K562 (cell line): ENCODE data around the gene MATN4. TPM values are rescaled to one million over a fixed set of nuclear protein-coding genes. Genes with fewer than 3 reads are reported as not detected.

Source experiments
- ATAC-seq: fragments of 200-7000 bp; cut with Tn5 transposase; 3 replicates; pipeline ENCODE4 v1.9.1; 2020; ENCODE audit warnings: moderate library complexity
- BruUV-seq: library from RNA; stranded (reverse); fragments of 400-500 nt; replicated peaks from 2 replicates; lab custom pipeline; 2021; lab: Mats Ljungman, UMichigan
- CTCF ChIA-PET: fragments of 300-600 bp; formaldehyde crosslinking; extraction: SDS; loops from one replicate; lab custom pipeline; 2021; ENCODE audit warnings: low intra/inter-chr PET ratio; lab: Yijun Ruan, JAX
- POLR2A ChIA-PET: fragments of 300-600, 350-650 bp; sonication (Branson Sonifier 250); formaldehyde crosslinking; extraction: SDS; loops from one replicate; lab custom pipeline; 2021; ENCODE audit warnings: antibody characterized with exemption, inconsistent platforms; lab: Yijun Ruan, JAX
- DNase-seq, 4 experiments: peaks; one replicate each; pipeline versions ENCODE4 v3.0.0 to v3.0.0-alpha.2; 2011 to 2018; ENCODE audit warnings: low spot score in 3 of 4, mixed read lengths in 3 of 4; ENCODE audit errors: extremely low read depth in 1 of 4
- FAIRE-seq: peaks from 2 replicates; lab custom pipeline; 2011; peaks lifted over from hg19 to GRCh38; lab: Jason Lieb, UNC
- H2AFZ ChIP-seq: 2 replicates; pipeline ENCODE4 v1.6.0; 2011; ENCODE audit warnings: low read depth, low read length, control low read depth, inconsistent platforms
- H3K27ac ChIP-seq: fragments of 200-600 bp; 3 replicates; pipeline ENCODE4 v1.8.0; 2011; ENCODE audit warnings: low read depth, mild to moderate bottlenecking, control low read depth, inconsistent platforms, low read length, moderate library complexity, mixed read lengths; ENCODE audit errors: extremely low read depth
- H3K27me3 ChIP-seq, 2 experiments: fragments of 300-600 bp in 1 of 2; 2 replicates in 1 of 2; 3 replicates in 1 of 2; pipeline versions ENCODE4 v1.6.0 to v1.8.0; 2011; ENCODE audit warnings: inconsistent platforms in 2 of 2, low read length in 2 of 2, mild to moderate bottlenecking in 1 of 2, mixed read lengths in 1 of 2, moderate library complexity in 1 of 2; ENCODE audit not compliant: control insufficient read depth in 2 of 2, insufficient read depth in 2 of 2
- H3K36me3 ChIP-seq: fragments of 300-600 bp; 3 replicates; pipeline ENCODE4 v1.8.0; 2011; ENCODE audit warnings: mild to moderate bottlenecking, low read length, inconsistent platforms; ENCODE audit not compliant: control insufficient read depth, insufficient read depth
- H3K4me1 ChIP-seq, 2 experiments: fragments of 200-600 bp in 1 of 2; replicated peaks in 1 of 2; 2 replicates in 1 of 2; 3 replicates in 1 of 2; pipeline versions ENCODE4 v1.5.1 to v1.8.0; 2011; ENCODE audit warnings: inconsistent platforms in 2 of 2, low read length in 2 of 2, mild to moderate bottlenecking in 1 of 2, mixed read lengths in 1 of 2, moderate library complexity in 1 of 2; ENCODE audit not compliant: control insufficient read depth in 2 of 2, insufficient read depth in 2 of 2
- H3K4me2 ChIP-seq: 2 replicates; pipeline ENCODE4 v1.6.1; 2011; ENCODE audit warnings: low read length, control low read depth, inconsistent platforms, mixed read lengths; ENCODE audit not compliant: insufficient read depth
- H3K4me3 ChIP-seq: fragments of 200-600 bp; sonication (generic), shearing (Covaris generic); 2 replicates; pipeline ENCODE4 v1.5.1; 2016; ENCODE audit warnings: control low read depth, inconsistent platforms
- H3K79me2 ChIP-seq: fragments of 200-600 bp; 3 replicates; pipeline ENCODE4 v1.8.0; 2011; ENCODE audit warnings: low read length, inconsistent platforms; ENCODE audit not compliant: control insufficient read depth, insufficient read depth
- H3K9ac ChIP-seq, 2 experiments: 2 replicates each; pipeline versions ENCODE4 v1.6.0 to v1.6.1; 2011; ENCODE audit warnings: low read depth in 2 of 2, low read length in 2 of 2, control low read depth in 1 of 2, inconsistent platforms in 1 of 2, mild to moderate bottlenecking in 1 of 2, mixed read lengths in 1 of 2; ENCODE audit not compliant: insufficient read depth in 1 of 2
- H3K9me1 ChIP-seq: one replicate; pipeline ENCODE4 v1.6.0; 2011; ENCODE audit warnings: inconsistent platforms, mild to moderate bottlenecking, low read length, moderate library complexity; ENCODE audit not compliant: control insufficient read depth, insufficient read depth
- H3K9me3 ChIP-seq: replicated peaks from 2 replicates; pipeline ENCODE4 v1.5.1; 2011; ENCODE audit warnings: low read depth, low read length, inconsistent platforms; ENCODE audit not compliant: control insufficient read depth, insufficient read depth
- H4K20me1 ChIP-seq: replicated peaks from 2 replicates; pipeline ENCODE4 v1.6.1; 2011; ENCODE audit warnings: low read length, inconsistent platforms, mixed read lengths; ENCODE audit not compliant: control insufficient read depth, insufficient read depth
- CCAR2 ChIP-seq: fragments of 200-400 bp; formaldehyde crosslinking; IDR thresholded peaks from 2 replicates; pipeline ENCODE4 v1.6.1; 2017; ENCODE audit warnings: mild to moderate bottlenecking, low read depth, low read length
- HMG20B ChIP-seq: fragments of 250-450 bp; sonication (Bioruptor Pico); IDR thresholded peaks from 2 replicates; pipeline ENCODE4 v1.5.0; 2021; ENCODE audit warnings: mild to moderate bottlenecking
- TBP ChIP-seq: optimal IDR thresholded peaks from 2 replicates; pipeline ENCODE3; 2011; ENCODE audit warnings: low read depth, low read length, improper control_type of control experiment
- ZFP30 ChIP-seq: fragments of 250-450 bp; sonication (Bioruptor Pico); IDR thresholded peaks from 2 replicates; pipeline ENCODE4 v1.8.0; 2022; ENCODE audit warnings: moderate library complexity, mild to moderate bottlenecking, inconsistent platforms, borderline replicate concordance
- ZFP36 ChIP-seq: fragments of 150-350 bp; IDR thresholded peaks from 2 replicates; pipeline ENCODE4 v1.6.1; 2018; ENCODE audit warnings: low read length, low read depth; ENCODE audit not compliant: partially characterized antibody
- ZNF140 ChIP-seq: fragments of 250-450 bp; sonication (Bioruptor Pico); IDR thresholded peaks from 2 replicates; pipeline ENCODE4 v1.8.0; 2021; ENCODE audit warnings: moderate library complexity, mild to moderate bottlenecking, inconsistent platforms
- ZNF449 ChIP-seq: fragments of 250-450 bp; sonication (Bioruptor Pico); IDR thresholded peaks from 2 replicates; pipeline ENCODE4 v1.8.0; 2022; ENCODE audit warnings: moderate library complexity, mild to moderate bottlenecking, inconsistent platforms
- ZNF717 ChIP-seq: fragments of 250-450 bp; sonication (Bioruptor Pico); IDR thresholded peaks from 2 replicates; pipeline ENCODE4 v1.5.0; 2021
- ZSCAN32 ChIP-seq: fragments of 450-650 bp; formaldehyde crosslinking; IDR thresholded peaks from 2 replicates; pipeline ENCODE4 v1.4.0; 2020; ENCODE audit warnings: mild to moderate bottlenecking, moderate library complexity
- WGBS: fragments of 100-300 bp; shearing (Covaris generic); methylation state at CpG from one replicate; pipeline ENCODE4 v1.1.6; 2016; ENCODE audit warnings: low coverage, mixed read lengths; ENCODE audit not compliant: insufficient coverage; ENCODE audit errors: missing lambda C conversion rate; 5-methylcytosine and 5-hydroxymethylcytosine counted together
- in situ Hi-C: fragments of 300-500 bp; cut with MboI; formaldehyde crosslinking; loops from 4 replicates; pipeline ENCODE4 v1.15.0; 2018; ENCODE audit warnings: inconsistent platforms, mixed read lengths
- intact Hi-C: fragments of 100-400 bp; cut with micrococcal nuclease; formaldehyde crosslinking; loops from 2 replicates; pipeline ENCODE4 v1.14.2; 2022
- polyA plus RNA-seq, 8 experiments: library from polyadenylated mRNA; depleted of rRNA in 4 of 8; stranded (reverse) in 5 of 8; unstranded in 3 of 8; fragments of >200 nt; fragmentation: Nextera tagmentation in 2 of 8; fragmentation: Illumina TruSeq in 1 of 8; extraction: Ambion mirVana in 2 of 8; extraction: Trizol in 1 of 8; gene quantifications; 2 replicates each; pipeline versions ENCODE4 v1.2.1 to v1.2.3, GENCODE V29; 2011 to 2014; ENCODE audit warnings: inconsistent platforms in 1 of 8, missing spikeins in 1 of 8
- total RNA-seq, 7 experiments: library from RNA; depleted of rRNA in 6 of 7; stranded (reverse); fragments of >200 nt in 6 of 7; fragmentation: Illumina TruSeq in 2 of 7; extraction: Trizol in 2 of 7; gene quantifications; 2 replicates each; pipeline versions ENCODE4 v1.2.1 to v1.2.3, GENCODE V29; 2011 to 2021; ENCODE audit warnings: low replicate concordance in 1 of 7
- TF ChIP-seq, protein P1 (sequence below): fragments of 250-450 bp; sonication (Bioruptor Pico); IDR thresholded peaks from 2 replicates; pipeline ENCODE4 v1.8.0; 2021; ENCODE audit warnings: moderate library complexity, mild to moderate bottlenecking, inconsistent platforms

Gene MATN4
- total and polyA plus RNA-seq, 9 of the 15 experiments (the other 6 are each of a cell fraction or from before 2014, with no cell fraction given): 0.09 TPM; not detected in 8

DNA sequence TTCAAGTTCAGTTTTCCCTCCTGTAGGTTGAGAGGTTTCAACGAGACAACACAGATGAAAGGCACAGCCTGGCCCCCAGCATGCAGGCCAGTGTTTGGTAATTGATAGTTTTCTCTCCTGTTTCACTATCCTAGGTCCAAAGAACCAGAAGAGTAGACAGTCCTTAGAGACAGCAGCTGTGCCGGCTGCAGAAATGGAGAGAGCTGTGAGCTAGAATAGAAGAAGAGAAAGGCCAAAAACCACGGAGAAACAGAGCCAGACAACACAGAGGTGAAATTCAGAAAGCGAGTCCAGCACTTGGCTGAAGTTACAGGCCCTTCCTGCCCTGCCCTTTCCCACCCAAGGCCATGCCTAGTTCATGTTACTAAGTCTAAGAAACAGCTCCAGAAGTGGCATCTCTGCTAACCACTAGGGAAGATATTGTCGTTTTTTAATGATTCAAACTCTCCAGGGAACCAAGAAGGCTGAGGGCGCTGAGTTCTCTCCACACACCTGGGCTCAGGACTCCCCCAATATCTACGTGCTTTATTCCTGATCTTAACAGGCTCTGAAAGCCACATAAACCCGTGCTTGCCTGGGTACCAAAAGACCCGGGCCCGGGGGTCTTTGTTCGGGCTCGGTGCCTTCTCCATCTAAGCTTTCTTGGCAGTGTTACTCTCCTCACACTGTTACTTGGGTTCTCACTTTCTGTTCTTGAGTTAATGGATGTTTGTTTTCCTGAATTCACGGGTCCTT lies 18.0 kb downstream of the MATN4 start (continued):
- TF ChIP-seq ZNF449 (CRISPR knock-in tag) (no peak), HMG20B (no peak), ZNF717 (CRISPR knock-in tag) (no peak), CCAR2 (no peak), ZSCAN32 (CRISPR knock-in tag) (no peak), ZFP30 (CRISPR knock-in tag) (no peak), TBP (no peak)

DNA sequence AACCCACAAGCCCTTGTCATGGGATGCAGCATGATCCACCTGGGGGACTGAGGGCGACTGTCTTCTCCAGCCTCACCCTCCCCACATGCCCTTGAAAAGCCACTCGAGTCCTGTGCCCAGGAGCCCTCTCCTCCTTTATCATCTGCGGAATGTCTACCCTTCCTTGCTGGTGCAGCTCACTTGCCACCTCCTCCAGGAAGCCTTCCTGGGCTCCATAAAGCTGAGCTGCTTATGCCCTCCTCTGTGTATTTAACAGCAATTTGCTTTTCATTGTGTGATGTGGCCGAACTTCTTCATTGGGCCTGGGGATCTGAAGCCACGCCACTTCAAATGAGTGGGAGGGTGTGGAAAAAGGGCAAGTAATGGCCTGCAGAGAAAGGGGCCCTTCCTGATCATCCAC lies 19.2 kb downstream of the MATN4 start:
- Histone ChIP-seq H3K36me3 (no peaks in the 10 kb centered on the region), H3K9ac (no peak overlapping the region), H3K79me2 (no peaks in the 10 kb centered on the region), H3K9me3 (no peaks in the 10 kb centered on the region), H3K4me3 (no peak overlapping the region), H2AFZ (no peak overlapping the region), H3K27ac (no peak overlapping the region), H3K4me2 (no peak overlapping the region), H3K9me1 (no peaks in the 10 kb centered on the region), H4K20me1 (peaks cover 5% of the 10 kb centered on the region; the same call in 1 of the 2 replicates), H3K4me1 (peaks cover 10 to 11% of the 10 kb centered on the region in 2 experiments; a peak in 4 of 5 replicates), H3K27me3 (peaks cover 14 to 65% of the 10 kb centered on the region in 2 experiments; a peak in 4 of 5 replicates)
- in situ Hi-C loops: no loop called here
- peak; percentile 92 for TF ChIP-seq ZFP36
- TF ChIP-seq, protein P1, sequence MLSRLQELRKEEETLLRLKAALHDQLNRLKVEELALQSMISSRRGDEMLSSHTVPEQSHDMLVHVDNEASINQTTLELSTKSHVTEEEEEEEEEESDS (CRISPR knock-in tag): no peak
- TF ChIP-seq ZNF140 (CRISPR knock-in tag): no peak
- FAIRE-seq (no peak), ATAC-seq (no peak), DNase-seq (no peak)
- ChIA-PET POLR2A (no interaction called here), CTCF (interaction anchor here (2.4 kb wide), 1 partner anchor 278 kb away, joined by 7 read pairs; no protein-coding TSS in a partner anchor)
- WGBS: 9% methylated on average over 5 of the region's 5 CpGs
- no TSS peak for BruUV-seq
- intact Hi-C loops: no loop called here
